ENCODE results near the gene SRPK3.
"Not testable (repeated sequence)": the region's sequence is repeated elsewhere in the genome, so short reads cannot be mapped to it uniquely, and the experiment has no call there.

SRPK3 gene

DNA sequence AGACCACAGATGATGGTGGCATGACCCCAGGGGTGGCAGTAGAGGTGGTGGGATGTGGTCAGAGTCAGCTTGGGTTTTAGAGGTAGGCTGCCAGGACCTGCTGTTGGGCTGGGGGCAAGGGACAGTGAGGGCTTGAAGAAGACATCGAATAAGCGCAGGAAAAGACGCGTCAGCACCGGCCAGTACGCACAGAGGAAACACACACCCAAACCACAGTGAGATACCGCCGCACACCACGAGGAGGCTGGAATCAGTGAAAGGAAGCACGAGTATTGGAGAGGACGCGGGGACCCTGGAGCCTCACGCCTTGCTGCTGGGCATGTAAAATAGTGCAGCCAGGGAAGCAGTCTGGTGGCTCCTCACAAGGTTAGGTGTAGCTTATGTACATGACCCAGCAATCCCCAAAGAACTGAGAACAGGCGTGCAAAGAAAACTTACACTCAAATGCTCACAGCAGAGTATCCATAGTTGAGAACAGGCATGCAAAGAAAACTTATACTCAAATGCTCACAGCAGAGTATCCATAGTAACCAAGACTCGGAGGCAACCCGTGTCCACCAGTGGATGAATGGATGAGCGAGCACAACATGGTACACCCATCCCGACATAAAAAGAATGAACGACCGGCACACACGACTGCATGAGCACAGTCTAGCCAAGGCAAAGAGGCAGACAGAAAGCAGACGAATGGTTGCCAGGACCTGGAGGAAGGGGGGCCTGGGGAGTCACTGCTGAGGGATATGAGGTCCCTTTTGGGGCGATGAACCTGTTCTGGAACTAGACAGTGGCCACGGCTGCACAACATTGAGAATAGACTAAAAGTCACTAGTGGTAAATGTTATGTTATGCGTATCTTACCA, 36.2 kb downstream of the SRPK3 start:
- no peak overlapping the region for H3K4me3 ChIP-seq (ENCODE audit: low read depth, low read length)
- DNase-seq (ENCODE audit: low read depth) = no peak
- TF ChIP-seq, protein P1, sequence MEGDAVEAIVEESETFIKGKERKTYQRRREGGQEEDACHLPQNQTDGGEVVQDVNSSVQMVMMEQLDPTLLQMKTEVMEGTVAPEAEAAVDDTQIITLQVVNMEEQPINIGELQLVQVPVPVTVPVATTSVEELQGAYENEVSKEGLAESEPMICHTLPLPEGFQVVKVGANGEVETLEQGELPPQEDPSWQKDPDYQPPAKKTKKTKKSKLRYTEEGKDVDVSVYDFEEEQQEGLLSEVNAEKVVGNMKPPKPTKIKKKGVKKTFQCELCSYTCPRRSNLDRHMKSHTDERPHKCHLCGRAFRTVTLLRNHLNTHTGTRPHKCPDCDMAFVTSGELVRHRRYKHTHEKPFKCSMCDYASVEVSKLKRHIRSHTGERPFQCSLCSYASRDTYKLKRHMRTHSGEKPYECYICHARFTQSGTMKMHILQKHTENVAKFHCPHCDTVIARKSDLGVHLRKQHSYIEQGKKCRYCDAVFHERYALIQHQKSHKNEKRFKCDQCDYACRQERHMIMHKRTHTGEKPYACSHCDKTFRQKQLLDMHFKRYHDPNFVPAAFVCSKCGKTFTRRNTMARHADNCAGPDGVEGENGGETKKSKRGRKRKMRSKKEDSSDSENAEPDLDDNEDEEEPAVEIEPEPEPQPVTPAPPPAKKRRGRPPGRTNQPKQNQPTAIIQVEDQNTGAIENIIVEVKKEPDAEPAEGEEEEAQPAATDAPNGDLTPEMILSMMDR (conservative IDR thresholded peaks at IDR 0.05; ENCODE audit: low read depth, low read length) = no peak

DNA sequence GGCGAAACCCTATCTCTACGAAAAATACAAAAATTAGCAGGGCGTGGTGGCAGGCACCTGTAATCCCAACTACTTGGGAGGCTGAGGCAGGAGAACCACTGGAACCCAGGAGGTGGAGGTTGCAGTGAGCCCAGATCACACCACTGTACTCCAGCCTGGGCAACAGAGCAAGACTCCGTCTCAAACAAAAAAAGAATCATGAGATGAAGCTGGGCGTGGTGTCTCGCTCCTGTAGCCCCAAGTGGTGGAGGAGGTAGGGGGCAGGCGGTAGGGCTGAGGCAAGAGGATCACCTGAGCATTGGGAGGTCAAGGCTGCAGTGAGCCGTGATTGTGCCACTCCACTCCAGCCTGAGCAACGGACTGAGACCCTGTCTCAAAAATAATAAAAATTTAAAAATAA, 37.2 kb downstream of the SRPK3 start:
- DNase-seq (ENCODE audit: low read depth); H3K4me3 ChIP-seq (ENCODE audit: low read depth, low read length): not testable (repeated sequence)

DNA sequence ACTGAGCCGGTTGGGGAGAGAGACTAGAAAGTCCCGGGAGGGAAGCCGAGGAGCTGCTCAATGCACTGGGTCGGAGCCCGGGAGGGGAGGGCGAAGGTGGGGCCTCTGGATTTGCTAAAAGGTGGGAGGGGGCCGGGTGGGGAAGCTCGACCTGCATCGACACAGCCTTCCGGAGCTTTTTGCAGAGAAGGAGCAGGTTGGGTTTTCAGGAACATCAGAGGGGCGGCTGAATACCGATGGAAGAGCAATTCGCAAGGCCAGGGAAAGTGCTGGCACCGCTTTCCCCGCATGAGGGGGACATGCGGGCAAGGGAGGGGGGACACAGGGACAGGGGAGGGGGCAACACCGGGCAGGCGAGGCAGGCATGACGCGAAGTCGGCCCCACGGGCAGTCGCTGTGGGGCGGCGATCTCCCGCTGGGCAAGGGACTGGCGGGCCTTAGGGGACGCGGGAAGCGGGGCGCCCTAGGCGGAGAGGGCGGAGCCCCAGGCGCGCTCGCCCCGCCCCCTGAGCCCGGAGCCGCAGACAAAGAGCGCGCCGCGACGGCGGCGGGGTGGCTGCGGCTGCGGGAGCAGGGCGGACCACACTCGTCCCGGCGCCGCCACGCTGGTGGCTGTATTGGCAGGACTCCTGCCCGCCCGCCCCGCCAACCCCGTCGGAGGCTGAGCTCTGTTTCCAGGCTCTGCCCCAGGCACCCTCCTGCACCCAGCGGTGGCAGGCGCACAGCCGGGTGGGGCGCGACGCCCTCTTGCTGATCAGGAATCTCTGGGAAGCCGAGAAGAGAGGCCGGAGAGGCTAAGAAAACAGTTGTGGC, 37.9 kb downstream of the SRPK3 start:
- DNase-seq (ENCODE audit: low read depth) = no peak
- TF ChIP-seq, protein P1 (conservative IDR thresholded peaks at IDR 0.05; ENCODE audit: low read depth, low read length) = no peak
- H3K4me3 ChIP-seq (ENCODE audit: low read depth, low read length) = peak overlapping the region; percentile 29

- H3K4me3 ChIP-seq (ENCODE audit: low read depth, low read length) = peak overlapping the region; percentile 29
- TF ChIP-seq, protein P1 (conservative IDR thresholded peaks at IDR 0.05; ENCODE audit: low read depth, low read length) = no peak
- no peak for DNase-seq (ENCODE audit: low read depth)
Measured at GRCh38 chrX:153819384-153820040, 38.7 kb downstream of the SRPK3 start.

DNA sequence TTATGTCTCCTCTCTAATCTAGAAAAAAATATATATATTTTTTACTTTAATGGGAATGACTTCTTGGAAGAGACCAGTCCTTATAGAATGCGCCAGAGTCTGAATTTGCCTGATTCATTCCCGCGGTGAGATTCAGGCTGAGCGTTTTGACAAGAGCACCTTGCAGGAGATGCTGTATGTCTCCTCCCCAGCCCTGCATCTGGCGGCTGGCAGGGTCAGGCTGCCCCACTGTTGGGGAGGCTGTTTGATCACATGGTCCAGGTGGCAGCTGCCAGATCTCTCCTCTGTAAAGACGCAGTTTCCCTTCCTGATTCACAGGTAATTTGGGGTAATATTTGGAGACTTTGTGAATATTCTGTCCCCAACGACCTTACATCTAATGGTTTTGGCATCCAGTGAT, 39.8 kb downstream of the SRPK3 start:
- no peak for DNase-seq (ENCODE audit: low read depth)

DNA sequence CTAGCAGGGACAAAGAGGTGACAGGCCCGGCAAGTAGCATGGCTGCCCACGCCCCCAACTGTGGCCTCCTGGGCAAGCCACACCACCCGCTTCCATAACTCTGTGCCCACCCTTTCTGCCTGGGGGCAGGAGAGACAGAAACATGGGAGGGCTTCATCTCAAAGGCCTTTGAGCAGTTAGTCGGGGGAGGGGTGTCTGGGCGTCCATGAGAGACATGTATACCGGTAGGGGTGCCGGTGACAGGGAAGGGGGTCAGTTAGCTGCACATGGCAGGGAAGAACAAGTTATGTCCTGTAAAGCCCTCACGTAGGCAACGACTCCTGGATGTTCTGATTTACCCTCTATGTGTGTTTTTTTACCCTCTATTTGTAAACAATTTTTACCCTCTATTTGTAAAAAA, 40.2 kb downstream of the SRPK3 start:
- TF ChIP-seq, protein P1 (conservative IDR thresholded peaks at IDR 0.05; ENCODE audit: low read depth, low read length) = no peak
- H3K4me3 ChIP-seq (ENCODE audit: low read depth, low read length) = no peak overlapping the region
- no peak for DNase-seq (ENCODE audit: low read depth)

More for the DNA sequence above, 39.8 kb downstream of the SRPK3 start:
- no peak overlapping the region for H3K4me3 ChIP-seq (ENCODE audit: low read depth, low read length)
- TF ChIP-seq, protein P1 (conservative IDR thresholded peaks at IDR 0.05; ENCODE audit: low read depth, low read length) = no peak

GRCh38 chrX:153824348-153824747, 43.5 kb downstream of the SRPK3 start:
- TF ChIP-seq, protein P1 (conservative IDR thresholded peaks at IDR 0.05; ENCODE audit: low read depth, low read length) = no peak

More at GRCh38 chrX:153824348-153824747, 43.5 kb downstream of the SRPK3 start:
- no peak overlapping the region for H3K4me3 ChIP-seq (ENCODE audit: low read depth, low read length)
- DNase-seq (ENCODE audit: low read depth) = no peak

All from choroid plexus epithelial cell (primary cell).